ENCODE measurements around the gene CRYGS.
A peak's percentile ranks its signal among the peaks of the same experiment; 100 is the strongest.

GRCh38 chr3:186589121-186589520, 44.9 kb upstream of the CRYGS start:
- TF ChIP-seq CEBPB (IDR thresholded peaks at IDR 0.05): no peak
- TF ChIP-seq TAF1 (IDR thresholded peaks at IDR 0.05; ENCODE audit: low read depth): no peak
- peak; percentile 58 for TF ChIP-seq RAD21 (IDR thresholded peaks at IDR 0.05; ENCODE audit: low read depth)
- TF ChIP-seq MAX (IDR thresholded peaks at IDR 0.05): no peak
- no peak for TF ChIP-seq REST (IDR thresholded peaks at IDR 0.05; ENCODE audit: low read depth)

All from Ishikawa (cell line).